Measurements from ENCODE around the gene GABPA. TPM values are rescaled to one million over a fixed set of nuclear protein-coding genes. Genes with fewer than 3 reads are reported as not detected.
A peak's percentile ranks its signal among the peaks of the same experiment; 100 is the strongest.

GABPA gene
- total and polyA plus RNA-seq, 2 of the 13 experiments (the other 11 are each of a cell fraction or from before 2014, with no cell fraction given) = 7.4 to 13.2 TPM

DNA sequence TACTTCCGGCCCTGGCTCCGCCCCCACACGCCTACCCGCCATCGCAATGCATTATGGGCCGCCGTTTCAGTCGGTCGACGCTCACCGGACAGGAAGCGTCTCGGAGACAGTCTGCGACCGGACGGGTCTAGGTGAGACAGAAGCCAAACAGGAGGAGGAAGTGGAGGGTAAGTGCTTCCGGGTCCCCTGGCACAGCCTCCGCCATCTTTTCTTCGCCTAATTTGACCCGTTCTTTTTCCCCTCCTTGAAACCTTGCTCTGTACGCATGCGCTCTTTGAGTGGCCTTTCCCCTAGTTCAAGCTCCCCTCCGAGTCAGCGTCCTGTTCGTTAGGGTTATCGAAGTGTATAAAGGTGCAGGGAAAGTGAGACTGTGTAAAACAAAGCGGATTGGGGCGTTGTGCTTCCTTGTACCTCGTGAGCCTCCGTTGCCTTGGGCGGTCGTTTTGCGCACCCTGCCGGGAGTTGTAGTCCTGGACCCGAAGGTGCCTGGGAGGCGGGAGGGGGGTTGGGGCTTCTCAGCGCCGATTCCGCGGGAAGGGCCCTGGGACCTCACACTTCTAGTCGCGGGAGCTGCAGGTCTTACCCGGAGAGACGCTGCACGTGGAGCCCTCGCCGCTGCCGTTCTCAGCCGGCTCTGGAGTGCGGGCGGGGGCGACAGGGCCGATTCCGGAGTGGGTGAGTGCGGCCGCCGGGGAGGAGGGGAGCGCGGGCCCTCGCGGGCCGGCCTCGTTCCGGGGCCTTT, at the start of gene GABPA, which contains the start of gene ATP5PF (continued):
- TF ChIP-seq ZNF318 (CRISPR knock-in tag; IDR thresholded peaks at IDR 0.05) (no peak), MAFK (conservative IDR thresholded peaks at IDR 0.05 in 1 of 2, IDR thresholded peaks at IDR 0.05 in 1 of 2; ENCODE audit: low read length in 2 of 2) (no peak), ZSCAN9 (CRISPR knock-in tag; IDR thresholded peaks at IDR 0.05; ENCODE audit: borderline replicate concordance) (peak; percentile 72), ZBTB21 (CRISPR knock-in tag; IDR thresholded peaks at IDR 0.05) (no peak), ZFP91 (CRISPR knock-in tag; IDR thresholded peaks at IDR 0.05; ENCODE audit: borderline replicate concordance) (peak; percentile 91; the same call in 1 of the 2 replicates), HIVEP1 (CRISPR knock-in tag; IDR thresholded peaks at IDR 0.05) (peak; percentile 53; the same call in 1 of the 2 replicates), ZNF878 (CRISPR knock-in tag; IDR thresholded peaks at IDR 0.05) (no peak), ZNF101 (CRISPR knock-in tag; IDR thresholded peaks at IDR 0.05; ENCODE audit: borderline replicate concordance, low read depth) (no peak), RFX3 (CRISPR knock-in tag; IDR thresholded peaks at IDR 0.05) (no peak), ZKSCAN5 (CRISPR knock-in tag; IDR thresholded peaks at IDR 0.05) (no peak), PHF8 (CRISPR knock-in tag; IDR thresholded peaks at IDR 0.05) (peak; percentile 51; the same call in 1 of the 2 replicates), ETV6 (CRISPR knock-in tag; conservative IDR thresholded peaks at IDR 0.05) (no peak), ZNF431 (CRISPR knock-in tag; IDR thresholded peaks at IDR 0.05; ENCODE audit: borderline replicate concordance, low read depth) (peak; percentile 81; the same call in 1 of the 2 replicates), ZNF773 (CRISPR knock-in tag; IDR thresholded peaks at IDR 0.05; ENCODE audit: borderline replicate concordance) (no peak)
- TF ChIP-seq, protein P1, sequence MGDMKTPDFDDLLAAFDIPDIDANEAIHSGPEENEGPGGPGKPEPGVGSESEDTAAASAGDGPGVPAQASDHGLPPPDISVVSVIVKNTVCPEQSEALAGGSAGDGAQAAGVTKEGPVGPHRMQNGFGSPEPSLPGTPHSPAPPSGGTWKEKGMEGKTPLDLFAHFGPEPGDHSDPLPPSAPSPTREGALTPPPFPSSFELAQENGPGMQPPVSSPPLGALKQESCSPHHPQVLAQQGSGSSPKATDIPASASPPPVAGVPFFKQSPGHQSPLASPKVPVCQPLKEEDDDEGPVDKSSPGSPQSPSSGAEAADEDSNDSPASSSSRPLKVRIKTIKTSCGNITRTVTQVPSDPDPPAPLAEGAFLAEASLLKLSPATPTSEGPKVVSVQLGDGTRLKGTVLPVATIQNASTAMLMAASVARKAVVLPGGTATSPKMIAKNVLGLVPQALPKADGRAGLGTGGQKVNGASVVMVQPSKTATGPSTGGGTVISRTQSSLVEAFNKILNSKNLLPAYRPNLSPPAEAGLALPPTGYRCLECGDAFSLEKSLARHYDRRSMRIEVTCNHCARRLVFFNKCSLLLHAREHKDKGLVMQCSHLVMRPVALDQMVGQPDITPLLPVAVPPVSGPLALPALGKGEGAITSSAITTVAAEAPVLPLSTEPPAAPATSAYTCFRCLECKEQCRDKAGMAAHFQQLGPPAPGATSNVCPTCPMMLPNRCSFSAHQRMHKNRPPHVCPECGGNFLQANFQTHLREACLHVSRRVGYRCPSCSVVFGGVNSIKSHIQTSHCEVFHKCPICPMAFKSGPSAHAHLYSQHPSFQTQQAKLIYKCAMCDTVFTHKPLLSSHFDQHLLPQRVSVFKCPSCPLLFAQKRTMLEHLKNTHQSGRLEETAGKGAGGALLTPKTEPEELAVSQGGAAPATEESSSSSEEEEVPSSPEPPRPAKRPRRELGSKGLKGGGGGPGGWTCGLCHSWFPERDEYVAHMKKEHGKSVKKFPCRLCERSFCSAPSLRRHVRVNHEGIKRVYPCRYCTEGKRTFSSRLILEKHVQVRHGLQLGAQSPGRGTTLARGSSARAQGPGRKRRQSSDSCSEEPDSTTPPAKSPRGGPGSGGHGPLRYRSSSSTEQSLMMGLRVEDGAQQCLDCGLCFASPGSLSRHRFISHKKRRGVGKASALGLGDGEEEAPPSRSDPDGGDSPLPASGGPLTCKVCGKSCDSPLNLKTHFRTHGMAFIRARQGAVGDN (CRISPR knock-in tag; IDR thresholded peaks at IDR 0.05) = peak; percentile 87
